Breast epithelium (tissue), 4 donors: ENCODE results near the gene ZNF48. TPM values are rescaled to one million over a fixed set of nuclear protein-coding genes. Genes with fewer than 3 reads are reported as not detected.

ENCODE experiments used
- DNase-seq, 2 donors: peaks; one replicate each; pipeline ENCODE4 v3.0.0-alpha.2; 2019; ENCODE audit warnings: low spot score in 2 of 2
- H3K27ac ChIP-seq, 2 donors: fragments of 200-600 bp; sonication (generic) in 1 of 2; one replicate each; pipeline ENCODE4 v1.5.1; 2016 to 2019; ENCODE audit warnings: mild to moderate bottlenecking in 1 of 2
- H3K27me3 ChIP-seq, 2 donors: fragments of 200-600 bp; sonication (generic) in 1 of 2; one replicate each; pipeline versions ENCODE4 v1.5.1 to v1.6.0; 2017 to 2019; ENCODE audit warnings: control low read depth in 1 of 2, mild to moderate bottlenecking in 1 of 2
- H3K36me3 ChIP-seq: fragments of 200-600 bp; one replicate; pipeline ENCODE4 v1.5.1; 2019
- H3K4me1 ChIP-seq, 2 donors: fragments of 200-600 bp; sonication (generic); one replicate each; pipeline ENCODE4 v1.5.1; 2016 to 2019; ENCODE audit warnings: control low read depth in 1 of 2
- H3K4me3 ChIP-seq, 3 donors: fragments of 200-600 bp; sonication (generic); 1 replicate in 2 of 3; 2 replicates in 1 of 3; pipeline ENCODE4 v1.5.1; 2016 to 2019; ENCODE audit warnings: mild to moderate bottlenecking in 3 of 3, moderate library complexity in 2 of 3
- H3K9me3 ChIP-seq, 2 donors: fragments of 200-600 bp; sonication (generic) in 1 of 2; one replicate each; pipeline ENCODE4 v1.5.1; 2016 to 2019; ENCODE audit warnings: control low read depth in 1 of 2
- POLR2A ChIP-seq: fragments of 450-650 bp; IDR thresholded peaks from one replicate; pipeline ENCODE4 v1.6.1; 2016; ENCODE audit warnings: antibody characterized with exemption, mild to moderate bottlenecking, moderate library complexity
- POLR2AphosphoS5 ChIP-seq, 3 donors: sonication (generic); formaldehyde crosslinking; IDR thresholded peaks; one replicate each; pipeline ENCODE4 v1.6.1; 2017; ENCODE audit warnings: antibody characterized with exemption in 3 of 3
- intact Hi-C: fragments of 100-400 bp; cut with DNase I; formaldehyde crosslinking; loops from one replicate; pipeline ENCODE4 v1.15.1; 2023; ENCODE audit warnings: low total_unique reads
- total RNA-seq, 3 donors: library from RNA; depleted of rRNA; stranded (reverse); fragments of >200 nt; gene quantifications; one replicate each; pipeline ENCODE4 v1.1.0, GENCODE V29; 2016
- TF ChIP-seq, protein P1 (sequence below), 3 donors: fragments of 450-650 bp; IDR thresholded peaks; one replicate each; pipeline ENCODE4 v1.5.1; 2016 to 2017; ENCODE audit warnings: antibody characterized with exemption in 3 of 3, mild to moderate bottlenecking in 3 of 3, moderate library complexity in 3 of 3

Gene ZNF48
- total RNA-seq, 3 donors from 2014 or later = 4.8 to 9.5 (median 6.2) TPM

DNA sequence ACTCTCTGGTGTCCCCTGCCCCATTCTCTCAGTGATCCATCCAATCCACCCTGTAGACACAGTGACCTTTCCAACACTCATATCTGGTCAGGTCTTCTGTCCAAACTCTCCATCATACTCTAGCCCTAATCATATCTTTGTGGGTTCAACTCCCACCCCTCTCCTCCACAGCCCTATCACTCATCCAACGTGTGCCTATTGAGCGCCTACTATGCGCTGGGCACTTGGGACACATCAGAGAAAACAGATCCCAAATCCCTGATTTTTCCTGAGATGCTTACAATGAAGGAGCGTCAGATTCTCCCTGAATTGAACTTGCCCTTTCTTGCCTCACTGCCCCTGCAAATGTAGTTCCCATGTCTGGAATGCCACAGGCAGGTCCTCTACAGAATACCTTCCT lies 32.8 kb downstream of the ZNF48 start:
- intact Hi-C loops = loop anchor here (10.0 kb wide), 1 partner anchor 97 kb away; the partner anchor contains the start of gene ZNF768
- Histone ChIP-seq H3K36me3 (no peaks in the 10 kb centered on the region), H3K27ac (no peak overlapping the region)

DNA sequence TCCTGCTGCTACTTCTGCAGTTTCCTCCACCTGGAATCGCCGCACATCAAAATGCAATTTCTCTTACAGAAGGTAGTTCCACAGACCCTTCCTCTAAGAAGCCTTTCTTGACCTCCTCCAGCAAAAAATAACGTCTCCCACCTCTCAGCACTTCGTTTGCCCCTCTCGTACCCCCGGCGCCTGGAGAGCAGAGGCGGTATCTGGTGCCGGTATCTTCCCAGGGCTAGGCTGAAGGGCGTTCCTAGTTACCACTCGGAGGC lies 34.1 kb downstream of the ZNF48 start:
- no peaks in the 10 kb centered on the region for H3K36me3 ChIP-seq
- peak overlapping the region; percentile 79 to 87 for H3K27ac ChIP-seq
- intact Hi-C loops = loop anchor here (10.0 kb wide), 1 partner anchor 95 kb away; the partner anchor contains the start of gene ZNF768
- H3K4me3 ChIP-seq = peak overlapping the region; percentile 51 to 78 (median 75)
- TF ChIP-seq, protein P1, sequence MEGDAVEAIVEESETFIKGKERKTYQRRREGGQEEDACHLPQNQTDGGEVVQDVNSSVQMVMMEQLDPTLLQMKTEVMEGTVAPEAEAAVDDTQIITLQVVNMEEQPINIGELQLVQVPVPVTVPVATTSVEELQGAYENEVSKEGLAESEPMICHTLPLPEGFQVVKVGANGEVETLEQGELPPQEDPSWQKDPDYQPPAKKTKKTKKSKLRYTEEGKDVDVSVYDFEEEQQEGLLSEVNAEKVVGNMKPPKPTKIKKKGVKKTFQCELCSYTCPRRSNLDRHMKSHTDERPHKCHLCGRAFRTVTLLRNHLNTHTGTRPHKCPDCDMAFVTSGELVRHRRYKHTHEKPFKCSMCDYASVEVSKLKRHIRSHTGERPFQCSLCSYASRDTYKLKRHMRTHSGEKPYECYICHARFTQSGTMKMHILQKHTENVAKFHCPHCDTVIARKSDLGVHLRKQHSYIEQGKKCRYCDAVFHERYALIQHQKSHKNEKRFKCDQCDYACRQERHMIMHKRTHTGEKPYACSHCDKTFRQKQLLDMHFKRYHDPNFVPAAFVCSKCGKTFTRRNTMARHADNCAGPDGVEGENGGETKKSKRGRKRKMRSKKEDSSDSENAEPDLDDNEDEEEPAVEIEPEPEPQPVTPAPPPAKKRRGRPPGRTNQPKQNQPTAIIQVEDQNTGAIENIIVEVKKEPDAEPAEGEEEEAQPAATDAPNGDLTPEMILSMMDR (IDR thresholded peaks at IDR 0.05) = no peak
- TF ChIP-seq POLR2A (no peak), POLR2AphosphoS5 (IDR thresholded peaks at IDR 0.05) (no peak)
- no peaks in the 10 kb centered on the region for H3K27me3 ChIP-seq
- DNase-seq = no peak
- no peaks in the 10 kb centered on the region for H3K9me3 ChIP-seq
- peaks cover 3 to 11% of the 10 kb centered on the region in 2 donors for H3K4me1 ChIP-seq

More for the DNA sequence above, 32.8 kb downstream of the ZNF48 start:
- H3K4me3 ChIP-seq = no peak overlapping the region
- H3K27me3 ChIP-seq = no peaks in the 10 kb centered on the region
- no peak for TF ChIP-seq POLR2A
- TF ChIP-seq, protein P1 (IDR thresholded peaks at IDR 0.05) = no peak
- TF ChIP-seq POLR2AphosphoS5 (IDR thresholded peaks at IDR 0.05) = no peak
- DNase-seq = no peak
- H3K9me3 ChIP-seq = no peaks in the 10 kb centered on the region
- H3K4me1 ChIP-seq = peaks cover 3 to 11% of the 10 kb centered on the region in 2 donors

DNA sequence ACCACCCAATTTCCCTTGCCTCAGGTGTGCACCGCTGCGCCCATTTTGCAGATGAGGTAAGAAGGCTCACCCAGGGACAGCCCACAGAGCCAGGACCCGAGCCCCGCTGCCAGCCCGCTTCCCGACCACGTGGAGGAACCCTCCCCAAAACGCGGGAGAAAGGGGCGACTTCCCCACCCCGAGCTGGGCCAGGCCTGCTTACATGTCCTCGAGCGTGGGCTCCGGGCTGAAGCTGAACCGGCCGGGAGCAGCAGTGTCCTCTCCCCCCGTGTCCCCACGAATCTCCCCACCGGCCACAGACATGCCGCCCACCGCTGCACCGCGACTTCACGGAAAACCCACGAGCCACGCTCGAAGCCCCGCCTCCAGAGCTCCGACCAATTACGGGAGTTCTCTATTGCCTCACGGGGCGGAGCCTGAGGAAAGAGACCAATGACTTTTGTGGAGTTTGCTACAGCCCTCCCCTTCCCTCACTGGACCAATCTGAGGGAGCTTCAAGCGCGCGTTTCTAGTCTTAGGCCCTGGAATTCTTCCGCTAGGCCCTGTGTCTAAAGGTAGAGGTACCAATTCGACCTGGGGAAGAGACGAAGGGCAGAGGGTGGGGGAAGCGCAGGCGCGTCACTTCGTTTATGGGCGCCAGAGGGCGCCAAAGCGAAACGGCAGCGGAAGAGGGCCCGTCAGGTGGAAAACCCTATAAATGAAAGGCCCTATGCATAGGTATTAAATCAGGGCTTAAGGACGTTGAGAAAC lies 34.6 kb downstream of the ZNF48 start, which contains the start of gene DCTPP1:
Gene DCTPP1 (minus strand): TSS at position 353 of the 750 bp plus-strand sequence. CDS start 50 bp downstream, at position 303.
- Histone ChIP-seq H3K36me3 (no peaks in the 10 kb centered on the region), H3K27me3 (no peaks in the 10 kb centered on the region), H3K4me1 (peaks cover 3 to 11% of the 10 kb centered on the region in 2 donors), H3K27ac (peak within 1 kb of the TSS; percentile 79 to 87), H3K4me3 (peak within 1 kb of the TSS; percentile 51 to 78 (median 75)), H3K9me3 (no peaks in the 10 kb centered on the region)
- intact Hi-C loops = loop anchor here (10.0 kb wide), 1 partner anchor 95 kb away; the partner anchor contains the start of gene ZNF768
- TF ChIP-seq POLR2AphosphoS5 (IDR thresholded peaks at IDR 0.05) = peak; percentile 78 to 86 (median 82)
- TF ChIP-seq, protein P1 (IDR thresholded peaks at IDR 0.05) = peak; percentile 80 to 96 (median 89)
- TF ChIP-seq POLR2A = no peak
- peak; percentile 94 to 98 for DNase-seq

DNA sequence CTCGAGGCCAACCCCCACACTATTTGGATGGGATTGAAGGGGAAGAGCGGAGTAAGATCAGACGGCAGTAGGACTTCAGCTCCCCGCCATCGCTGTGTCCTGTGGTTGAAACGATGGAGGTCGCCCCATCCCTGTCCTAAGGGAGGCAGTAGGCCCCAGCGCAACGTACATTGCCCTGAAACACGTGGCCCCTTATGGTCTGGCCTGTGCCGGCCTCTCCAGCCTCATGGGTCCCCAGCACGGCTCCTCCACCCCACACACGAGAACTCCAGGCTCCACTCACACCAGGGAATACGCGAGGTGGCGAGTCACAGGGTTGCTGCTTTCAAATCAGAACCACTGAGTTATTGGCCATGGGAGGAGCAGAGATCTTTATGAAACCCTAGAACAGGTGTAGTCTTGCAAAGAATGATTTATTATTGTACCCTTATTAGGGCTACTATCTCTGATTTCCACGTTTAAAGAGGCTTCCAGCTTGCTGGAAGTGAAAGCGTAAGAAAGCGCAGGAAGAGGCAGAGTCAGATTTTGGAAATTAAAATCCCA lies 35.3 kb downstream of the ZNF48 start:
- no peaks in the 10 kb centered on the region for H3K9me3 ChIP-seq
- peaks cover 3 to 11% of the 10 kb centered on the region in 2 donors for H3K4me1 ChIP-seq
- H3K36me3 ChIP-seq = no peaks in the 10 kb centered on the region
- H3K27me3 ChIP-seq = no peaks in the 10 kb centered on the region
- H3K27ac ChIP-seq = peak overlapping the region; percentile 79 to 87
- no peak for DNase-seq
- H3K4me3 ChIP-seq = peak overlapping the region; percentile 51 to 78 (median 75)
- TF ChIP-seq, protein P1 (IDR thresholded peaks at IDR 0.05) = no peak
- TF ChIP-seq POLR2AphosphoS5 (IDR thresholded peaks at IDR 0.05) (no peak), POLR2A (no peak)
- intact Hi-C loops = no loop called here

DNA sequence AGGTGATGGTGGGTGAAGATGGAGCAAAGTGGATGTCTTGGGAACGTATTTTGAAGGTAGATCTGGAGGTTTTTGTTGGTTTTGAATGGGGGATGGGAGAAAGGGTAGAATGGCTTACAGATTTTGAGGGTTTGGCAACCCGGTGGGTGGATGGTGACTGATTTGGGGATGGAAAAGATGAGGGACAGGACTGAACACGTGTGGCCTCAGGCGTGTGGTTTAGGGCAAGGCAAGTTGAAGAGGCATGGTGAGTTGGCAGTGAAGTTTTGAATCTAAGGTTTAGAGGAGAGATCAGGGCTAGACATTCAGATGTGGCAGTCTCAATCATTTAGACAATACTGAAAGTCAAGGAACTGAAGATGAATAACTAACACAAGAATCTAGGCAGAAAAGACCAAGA lies 39.6 kb downstream of the ZNF48 start:
- H3K4me3 ChIP-seq = no peak overlapping the region
- H3K4me1 ChIP-seq = peaks cover 3 to 4% of the 10 kb centered on the region in 2 donors
- intact Hi-C loops = no loop called here
- TF ChIP-seq, protein P1 (IDR thresholded peaks at IDR 0.05) = no peak
- TF ChIP-seq POLR2A (no peak), POLR2AphosphoS5 (IDR thresholded peaks at IDR 0.05) (no peak)
- no peak for DNase-seq
- no peaks in the 10 kb centered on the region for H3K9me3 ChIP-seq
- H3K27ac ChIP-seq = no peak overlapping the region
- no peaks in the 10 kb centered on the region for H3K27me3 ChIP-seq
- no peaks in the 10 kb centered on the region for H3K36me3 ChIP-seq
